Endothelial cell of umbilical vein (primary cell): ENCODE data around the gene GPR183. TPM values are rescaled to one million over a fixed set of nuclear protein-coding genes. Genes with fewer than 3 reads are reported as not detected.

ENCODE experiments used
- BruUV-seq: library from RNA; stranded (reverse); fragments of 400-500 nt; replicated peaks from 2 replicates; lab custom pipeline; 2021; lab: Mats Ljungman, UMichigan
- CTCF ChIA-PET: fragments of 300-600, 350-600 bp; sonication (Branson Sonifier 250); formaldehyde crosslinking; loops from one replicate; lab custom pipeline; 2021; ENCODE audit warnings: antibody characterized with exemption, inconsistent platforms; lab: Charles Lee
- POLR2A ChIA-PET: fragments of 300-600, 350-600 bp; sonication (Branson Sonifier 250); formaldehyde crosslinking; loops from one replicate; lab custom pipeline; 2021; ENCODE audit warnings: antibody characterized with exemption, inconsistent platforms; lab: Charles Lee
- DNase-seq: peaks from one replicate; pipeline ENCODE4 v3.0.0-alpha.2; 2011; ENCODE audit warnings: low read depth, low spot score
- FAIRE-seq: peaks from 2 replicates; lab custom pipeline; 2011; peaks lifted over from hg19 to GRCh38; lab: Jason Lieb, UNC
- H2AFZ ChIP-seq: 2 replicates; pipeline ENCODE4 v1.6.0; 2012; ENCODE audit warnings: low read depth, low read length, control low read depth, inconsistent platforms
- H3K27ac ChIP-seq: 2 replicates; pipeline ENCODE4 v1.5.1; 2011; ENCODE audit warnings: low read depth, mild to moderate bottlenecking, control low read depth, low read length, moderate library complexity; ENCODE audit not compliant: insufficient read depth
- H3K27me3 ChIP-seq, 2 experiments: 2 replicates each; pipeline versions ENCODE4 v1.6.0 to v1.6.1; 2011; ENCODE audit warnings: low read length in 2 of 2, mixed read lengths in 1 of 2; ENCODE audit not compliant: control insufficient read depth in 2 of 2, insufficient read depth in 2 of 2
- H3K36me3 ChIP-seq, 2 experiments: 2 replicates in 1 of 2; 3 replicates in 1 of 2; pipeline ENCODE4 v1.5.1; 2011; ENCODE audit warnings: low read length in 2 of 2, mild to moderate bottlenecking in 1 of 2, moderate library complexity in 1 of 2; ENCODE audit not compliant: control insufficient read depth in 2 of 2, insufficient read depth in 2 of 2; ENCODE audit errors: extremely low read depth in 1 of 2
- H3K4me1 ChIP-seq: 3 replicates; pipeline ENCODE4 v1.5.1; 2011; ENCODE audit warnings: mild to moderate bottlenecking, low read length; ENCODE audit not compliant: control insufficient read depth, insufficient read depth; ENCODE audit errors: extremely low read depth
- H3K4me2 ChIP-seq: 2 replicates; pipeline ENCODE4 v1.6.1; 2011; ENCODE audit warnings: low read length, control low read depth, mixed read lengths; ENCODE audit not compliant: insufficient read depth
- H3K4me3 ChIP-seq, 3 experiments: fragments of 200-600 bp in 1 of 3; sonication (generic), shearing (Covaris generic) in 1 of 3; replicated peaks in 1 of 3; 2 replicates each; pipeline ENCODE4 v1.5.1; 2011 to 2016; ENCODE audit warnings: control low read depth in 3 of 3, low read length in 3 of 3, mild to moderate bottlenecking in 2 of 3, inconsistent platforms in 1 of 3, low read depth in 1 of 3, moderate library complexity in 1 of 3; ENCODE audit not compliant: insufficient read depth in 1 of 3
- H3K79me2 ChIP-seq: 2 replicates; pipeline ENCODE4 v1.6.0; 2012; ENCODE audit warnings: low read length, inconsistent platforms; ENCODE audit not compliant: control insufficient read depth, insufficient read depth
- H3K9ac ChIP-seq: replicated peaks from 2 replicates; pipeline ENCODE3; 2011; ENCODE audit warnings: low read length, control low read depth; ENCODE audit not compliant: insufficient read depth; ENCODE audit errors: extremely low read depth
- H3K9me1 ChIP-seq: replicated peaks from 3 replicates; pipeline ENCODE4 v1.6.0; 2011; ENCODE audit warnings: mild to moderate bottlenecking, low read length; ENCODE audit not compliant: control insufficient read depth, insufficient read depth; ENCODE audit errors: extremely low read depth
- H3K9me3 ChIP-seq: replicated peaks from 2 replicates; pipeline ENCODE4 v1.5.1; 2012; ENCODE audit warnings: low read length, inconsistent platforms; ENCODE audit not compliant: control insufficient read depth, insufficient read depth
- H4K20me1 ChIP-seq: replicated peaks from 2 replicates; pipeline ENCODE3; 2011; ENCODE audit warnings: mild to moderate bottlenecking, low read length; ENCODE audit not compliant: control insufficient read depth, insufficient read depth; ENCODE audit errors: extremely low read depth
- EZH2 ChIP-seq: IDR thresholded peaks from 2 replicates; pipeline ENCODE4 v1.6.1; 2012; ENCODE audit warnings: borderline replicate concordance, low read depth, mild to moderate bottlenecking, moderate library complexity, low read length, inconsistent platforms; ENCODE audit not compliant: severe bottlenecking
- FOS ChIP-seq: IDR thresholded peaks from 2 replicates; pipeline ENCODE4 v1.6.1; 2011; ENCODE audit warnings: mild to moderate bottlenecking, low read length, moderate library complexity, borderline replicate concordance; ENCODE audit not compliant: insufficient read depth
- GATA2 ChIP-seq: IDR thresholded peaks from 2 replicates; pipeline ENCODE4 v1.7.0; 2011; ENCODE audit warnings: low read depth, mild to moderate bottlenecking, moderate library complexity, mixed read lengths, low read length; ENCODE audit not compliant: insufficient read length, insufficient read depth
- JUN ChIP-seq: IDR thresholded peaks from 2 replicates; pipeline ENCODE4 v1.6.1; 2011; ENCODE audit warnings: borderline replicate concordance, low read depth; ENCODE audit not compliant: insufficient read length, insufficient read depth
- MYC ChIP-seq: IDR thresholded peaks from one replicate; pipeline ENCODE4 v1.6.1; 2011; ENCODE audit warnings: mild to moderate bottlenecking, low read depth, low read length
- POLR2A ChIP-seq: IDR thresholded peaks from 2 replicates; pipeline ENCODE4 v1.6.1; 2012; ENCODE audit warnings: low read depth, mild to moderate bottlenecking, control low read depth, low read length
- POLR2AphosphoS5 ChIP-seq: IDR thresholded peaks from 2 replicates; pipeline ENCODE4 v1.6.1; 2012; ENCODE audit warnings: low read depth, mild to moderate bottlenecking, control low read depth, low read length, moderate library complexity; ENCODE audit not compliant: insufficient read depth
- dilution Hi-C: fragments of 300-500 bp; cut with MboI; formaldehyde crosslinking; loops from one replicate; pipeline ENCODE4 v1.15.0; 2019; ENCODE audit warnings: low sequenced_read_pairs; ENCODE audit not compliant: extremely low pct_ligation_motif_present
- intact Hi-C: fragments of 100-400 bp; cut with micrococcal nuclease; formaldehyde crosslinking; loops from one replicate; pipeline ENCODE4 v1.10.0; 2022
- polyA plus RNA-seq, 4 experiments: library from polyadenylated mRNA; depleted of rRNA in 3 of 4; stranded (reverse) in 3 of 4; unstranded in 1 of 4; fragments of >200 nt; gene quantifications; 2 replicates each; pipeline versions ENCODE4 v1.2.1 to v1.2.3, GENCODE V29; 2011 to 2012; ENCODE audit warnings: missing spikeins in 1 of 4
- total RNA-seq: library from RNA; stranded (reverse); gene quantifications from 2 replicates; pipeline ENCODE4 v1.2.3, GENCODE V29; 2021
- TF ChIP-seq, protein P1 (sequence below), 2 donors: IDR thresholded peaks; 1 replicate in 1 of 2; 2 replicates in 1 of 2; pipeline ENCODE4 v1.5.1; 2011; ENCODE audit warnings: low read length in 2 of 2, mild to moderate bottlenecking in 2 of 2, moderate library complexity in 2 of 2, control low read depth in 1 of 2, inconsistent platforms in 1 of 2, low read depth in 1 of 2; ENCODE audit not compliant: insufficient read depth in 1 of 2; ENCODE audit errors: extremely low read depth in 1 of 2
- TF ChIP-seq, protein P2 (sequence below): IDR thresholded peaks from 2 replicates; pipeline ENCODE4 v1.6.1; 2011; ENCODE audit not compliant: insufficient read depth, insufficient read length

Gene GPR183
- total and polyA plus RNA-seq, 2 donors (not counting 3 experiments of a cell fraction or from before 2014, with no cell fraction given), result 0.23 TPM; not detected in 1

DNA sequence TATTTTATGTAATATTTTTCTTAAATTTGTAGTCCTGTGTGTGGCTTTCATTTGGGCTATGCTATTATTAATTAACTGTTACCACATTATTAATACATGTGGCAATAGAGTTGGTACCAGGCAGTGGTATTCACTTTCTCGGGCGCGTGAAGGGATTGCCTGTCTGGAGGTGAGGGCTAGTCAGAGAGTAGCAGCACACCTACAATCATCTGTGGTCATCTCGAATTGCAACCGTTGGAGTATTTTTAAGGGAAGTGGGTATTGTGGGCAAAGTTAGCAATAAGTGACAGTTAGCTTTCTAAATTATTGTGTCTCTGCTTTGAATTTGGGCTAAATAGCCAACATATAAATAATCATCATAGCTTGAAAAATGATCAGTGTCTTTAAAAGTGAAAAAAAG, 29.0 kb downstream of the GPR183 start:
- no TSS peak for BruUV-seq
- no peak overlapping the region for H2AFZ ChIP-seq
- H3K4me3 ChIP-seq, result no peak overlapping the region
- no peaks in the 10 kb centered on the region for H3K9me1 ChIP-seq
- H3K9ac ChIP-seq, result no peak overlapping the region
- no peak for FAIRE-seq
- intact Hi-C loops (no loop called here), dilution Hi-C loops (no loop called here)
- no peak overlapping the region for H3K4me2 ChIP-seq
- no peak for TF ChIP-seq POLR2A
- TF ChIP-seq, protein P1, sequence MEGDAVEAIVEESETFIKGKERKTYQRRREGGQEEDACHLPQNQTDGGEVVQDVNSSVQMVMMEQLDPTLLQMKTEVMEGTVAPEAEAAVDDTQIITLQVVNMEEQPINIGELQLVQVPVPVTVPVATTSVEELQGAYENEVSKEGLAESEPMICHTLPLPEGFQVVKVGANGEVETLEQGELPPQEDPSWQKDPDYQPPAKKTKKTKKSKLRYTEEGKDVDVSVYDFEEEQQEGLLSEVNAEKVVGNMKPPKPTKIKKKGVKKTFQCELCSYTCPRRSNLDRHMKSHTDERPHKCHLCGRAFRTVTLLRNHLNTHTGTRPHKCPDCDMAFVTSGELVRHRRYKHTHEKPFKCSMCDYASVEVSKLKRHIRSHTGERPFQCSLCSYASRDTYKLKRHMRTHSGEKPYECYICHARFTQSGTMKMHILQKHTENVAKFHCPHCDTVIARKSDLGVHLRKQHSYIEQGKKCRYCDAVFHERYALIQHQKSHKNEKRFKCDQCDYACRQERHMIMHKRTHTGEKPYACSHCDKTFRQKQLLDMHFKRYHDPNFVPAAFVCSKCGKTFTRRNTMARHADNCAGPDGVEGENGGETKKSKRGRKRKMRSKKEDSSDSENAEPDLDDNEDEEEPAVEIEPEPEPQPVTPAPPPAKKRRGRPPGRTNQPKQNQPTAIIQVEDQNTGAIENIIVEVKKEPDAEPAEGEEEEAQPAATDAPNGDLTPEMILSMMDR (IDR thresholded peaks at IDR 0.05; ENCODE audit: extremely low read depth in 1 of 2, insufficient read depth in 1 of 2, low read depth in 1 of 2, low read length in 2 of 2), result no peak
- no peak for TF ChIP-seq EZH2
- TF ChIP-seq, protein P2, sequence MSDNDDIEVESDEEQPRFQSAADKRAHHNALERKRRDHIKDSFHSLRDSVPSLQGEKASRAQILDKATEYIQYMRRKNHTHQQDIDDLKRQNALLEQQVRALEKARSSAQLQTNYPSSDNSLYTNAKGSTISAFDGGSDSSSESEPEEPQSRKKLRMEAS, result no peak
- TF ChIP-seq MYC, result no peak
- TF ChIP-seq GATA2, result no peak
- no peak for TF ChIP-seq POLR2AphosphoS5
- no peak for TF ChIP-seq FOS
- TF ChIP-seq JUN, result no peak
- DNase-seq, result no peak
- no peaks in the 10 kb centered on the region for H3K79me2 ChIP-seq
- no peaks in the 10 kb centered on the region for H3K27me3 ChIP-seq
- H4K20me1 ChIP-seq, result no peaks in the 10 kb centered on the region
- no peak overlapping the region for H3K27ac ChIP-seq
- ChIA-PET CTCF (interaction anchor here (1.9 kb wide), 1 partner anchor 109 kb away, joined by 5 read pairs; no protein-coding TSS in a partner anchor), POLR2A (no interaction called here)
- no peaks in the 10 kb centered on the region for H3K36me3 ChIP-seq
- H3K9me3 ChIP-seq, result no peaks in the 10 kb centered on the region
- H3K4me1 ChIP-seq, result no peaks in the 10 kb centered on the region
